ENCODE measurements around the gene MAL.

DNA sequence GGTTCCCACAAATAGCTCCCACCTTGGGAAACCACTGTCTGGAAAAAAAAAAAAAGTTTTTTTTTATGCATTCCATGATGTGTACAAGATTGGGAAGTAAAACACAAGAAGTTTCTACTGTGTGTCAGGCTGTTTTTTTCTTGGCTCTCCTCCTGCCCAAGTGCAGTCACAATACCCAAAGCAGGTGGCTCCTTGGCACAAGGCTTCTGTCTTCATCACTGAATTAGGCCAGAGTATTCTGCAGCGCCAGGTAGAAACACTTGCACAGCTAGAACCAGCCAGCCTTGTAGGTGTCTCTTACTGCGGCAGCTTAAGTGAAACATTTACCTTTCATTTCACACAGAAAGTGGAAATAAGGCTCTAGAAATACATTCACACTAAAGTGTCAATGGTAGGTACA lies 23.8 kb upstream of the MAL start:
- TF ChIP-seq, protein P1, sequence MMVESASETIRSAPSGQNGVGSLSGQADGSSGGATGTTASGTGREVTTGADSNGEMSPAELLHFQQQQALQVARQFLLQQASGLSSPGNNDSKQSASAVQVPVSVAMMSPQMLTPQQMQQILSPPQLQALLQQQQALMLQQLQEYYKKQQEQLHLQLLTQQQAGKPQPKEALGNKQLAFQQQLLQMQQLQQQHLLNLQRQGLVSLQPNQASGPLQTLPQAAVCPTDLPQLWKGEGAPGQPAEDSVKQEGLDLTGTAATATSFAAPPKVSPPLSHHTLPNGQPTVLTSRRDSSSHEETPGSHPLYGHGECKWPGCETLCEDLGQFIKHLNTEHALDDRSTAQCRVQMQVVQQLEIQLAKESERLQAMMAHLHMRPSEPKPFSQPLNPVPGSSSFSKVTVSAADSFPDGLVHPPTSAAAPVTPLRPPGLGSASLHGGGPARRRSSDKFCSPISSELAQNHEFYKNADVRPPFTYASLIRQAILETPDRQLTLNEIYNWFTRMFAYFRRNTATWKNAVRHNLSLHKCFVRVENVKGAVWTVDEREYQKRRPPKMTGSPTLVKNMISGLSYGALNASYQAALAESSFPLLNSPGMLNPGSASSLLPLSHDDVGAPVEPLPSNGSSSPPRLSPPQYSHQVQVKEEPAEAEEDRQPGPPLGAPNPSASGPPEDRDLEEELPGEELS (CRISPR knock-in tag; IDR thresholded peaks at IDR 0.05), result no peak
- no peak for TF ChIP-seq U2AF2 (IDR thresholded peaks at IDR 0.05; ENCODE audit: low read depth, low read length)
- no peak for TF ChIP-seq SMARCC2 (IDR thresholded peaks at IDR 0.05)
- TF ChIP-seq MAFK (conservative IDR thresholded peaks at IDR 0.05 in 1 of 2, IDR thresholded peaks at IDR 0.05 in 1 of 2; ENCODE audit: low read length in 2 of 2), result no peak
- TF ChIP-seq, protein P2, sequence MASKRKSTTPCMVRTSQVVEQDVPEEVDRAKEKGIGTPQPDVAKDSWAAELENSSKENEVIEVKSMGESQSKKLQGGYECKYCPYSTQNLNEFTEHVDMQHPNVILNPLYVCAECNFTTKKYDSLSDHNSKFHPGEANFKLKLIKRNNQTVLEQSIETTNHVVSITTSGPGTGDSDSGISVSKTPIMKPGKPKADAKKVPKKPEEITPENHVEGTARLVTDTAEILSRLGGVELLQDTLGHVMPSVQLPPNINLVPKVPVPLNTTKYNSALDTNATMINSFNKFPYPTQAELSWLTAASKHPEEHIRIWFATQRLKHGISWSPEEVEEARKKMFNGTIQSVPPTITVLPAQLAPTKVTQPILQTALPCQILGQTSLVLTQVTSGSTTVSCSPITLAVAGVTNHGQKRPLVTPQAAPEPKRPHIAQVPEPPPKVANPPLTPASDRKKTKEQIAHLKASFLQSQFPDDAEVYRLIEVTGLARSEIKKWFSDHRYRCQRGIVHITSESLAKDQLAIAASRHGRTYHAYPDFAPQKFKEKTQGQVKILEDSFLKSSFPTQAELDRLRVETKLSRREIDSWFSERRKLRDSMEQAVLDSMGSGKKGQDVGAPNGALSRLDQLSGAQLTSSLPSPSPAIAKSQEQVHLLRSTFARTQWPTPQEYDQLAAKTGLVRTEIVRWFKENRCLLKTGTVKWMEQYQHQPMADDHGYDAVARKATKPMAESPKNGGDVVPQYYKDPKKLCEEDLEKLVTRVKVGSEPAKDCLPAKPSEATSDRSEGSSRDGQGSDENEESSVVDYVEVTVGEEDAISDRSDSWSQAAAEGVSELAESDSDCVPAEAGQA (IDR thresholded peaks at IDR 0.05; ENCODE audit: low read depth), result no peak
- TF ChIP-seq, protein P2 (CRISPR knock-in tag; IDR thresholded peaks at IDR 0.05; ENCODE audit: borderline replicate concordance), result no peak
- TF ChIP-seq TAF1 (CRISPR knock-in tag; IDR thresholded peaks at IDR 0.05), result no peak
- no peak for TF ChIP-seq SMC3 (IDR thresholded peaks at IDR 0.05; ENCODE audit: low read length)
- TF ChIP-seq ZNF605 (CRISPR knock-in tag; IDR thresholded peaks at IDR 0.05), result no peak
- no peak for TF ChIP-seq ARNT2 (CRISPR knock-in tag; IDR thresholded peaks at IDR 0.05; ENCODE audit: low read depth)
- no peak for TF ChIP-seq TBL1XR1 (IDR thresholded peaks at IDR 0.05; ENCODE audit: borderline replicate concordance, low read length, partially characterized antibody)
- TF ChIP-seq, protein P3, sequence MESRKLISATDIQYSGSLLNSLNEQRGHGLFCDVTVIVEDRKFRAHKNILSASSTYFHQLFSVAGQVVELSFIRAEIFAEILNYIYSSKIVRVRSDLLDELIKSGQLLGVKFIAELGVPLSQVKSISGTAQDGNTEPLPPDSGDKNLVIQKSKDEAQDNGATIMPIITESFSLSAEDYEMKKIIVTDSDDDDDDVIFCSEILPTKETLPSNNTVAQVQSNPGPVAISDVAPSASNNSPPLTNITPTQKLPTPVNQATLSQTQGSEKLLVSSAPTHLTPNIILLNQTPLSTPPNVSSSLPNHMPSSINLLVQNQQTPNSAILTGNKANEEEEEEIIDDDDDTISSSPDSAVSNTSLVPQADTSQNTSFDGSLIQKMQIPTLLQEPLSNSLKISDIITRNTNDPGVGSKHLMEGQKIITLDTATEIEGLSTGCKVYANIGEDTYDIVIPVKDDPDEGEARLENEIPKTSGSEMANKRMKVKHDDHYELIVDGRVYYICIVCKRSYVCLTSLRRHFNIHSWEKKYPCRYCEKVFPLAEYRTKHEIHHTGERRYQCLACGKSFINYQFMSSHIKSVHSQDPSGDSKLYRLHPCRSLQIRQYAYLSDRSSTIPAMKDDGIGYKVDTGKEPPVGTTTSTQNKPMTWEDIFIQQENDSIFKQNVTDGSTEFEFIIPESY (CRISPR knock-in tag; IDR thresholded peaks at IDR 0.05), result no peak
- no peak for TF ChIP-seq ZKSCAN1 (IDR thresholded peaks at IDR 0.05; ENCODE audit: low read length)

Data from HepG2 (cell line).